ENCODE measurements around the gene GJA4.

DNA sequence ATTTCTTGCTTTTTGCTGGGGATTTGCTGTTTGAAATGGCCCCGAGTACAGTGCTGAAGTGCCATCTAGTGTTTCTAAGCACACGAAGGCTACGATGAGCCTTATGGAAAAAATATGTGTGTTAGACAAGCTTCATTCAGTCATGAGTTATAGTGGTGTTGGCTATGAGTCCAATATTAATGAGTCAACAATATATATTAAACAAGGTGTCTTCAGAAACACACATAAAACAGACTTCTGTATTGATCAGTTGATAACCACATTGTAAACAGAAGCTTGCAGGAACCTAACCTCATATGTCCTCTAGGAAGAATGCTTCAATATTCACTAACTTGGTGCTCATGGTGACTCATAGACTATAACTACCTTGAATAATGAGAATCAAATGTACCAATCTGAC lies 39.6 kb upstream of the GJA4 start:
- TF ChIP-seq POLR2A (IDR thresholded peaks at IDR 0.05; ENCODE audit: low read depth, low read length): no peak
- no peak for TF ChIP-seq POLR2AphosphoS5 (IDR thresholded peaks at IDR 0.05; ENCODE audit: insufficient read depth, low read depth, low read length)
